ENCODE measurements around the gene ARGLU1.

ARGLU1 gene

GRCh38 chr13:106587787-106588186, 19.9 kb upstream of the ARGLU1 start:
- DNase-seq = no peak

GRCh38 chr13:106586648-106587166, 18.8 kb upstream of the ARGLU1 start:
- no peak for DNase-seq

GRCh38 chr13:106581225-106581624, 13.3 kb upstream of the ARGLU1 start:
- DNase-seq = no peak

- no peak for DNase-seq
These were observed 8.0 kb upstream of the ARGLU1 start for GRCh38 chr13:106575896-106576295.

GRCh38 chr13:106573868-106574267, 5.9 kb upstream of the ARGLU1 start:
- DNase-seq = no peak

GRCh38 chr13:106573284-106573846, 5.4 kb upstream of the ARGLU1 start:
- no peak for DNase-seq

- peak in 15 of 51 donors; percentile 3 to 44 (median 12) for DNase-seq
These were observed 2.4 kb upstream of the ARGLU1 start for GRCh38 chr13:106570299-106570852.

- DNase-seq = no peak
These were observed 1.5 kb upstream of the ARGLU1 start for GRCh38 chr13:106569233-106570095.

- DNase-seq = no peak
These were observed 514 bp upstream of the ARGLU1 start for GRCh38 chr13:106568299-106569003.

- peak in 34 of 51 donors; percentile 14 to 73 (median 38) for DNase-seq
These were observed 1.1 kb downstream of the ARGLU1 start for GRCh38 chr13:106566641-106567473.

GRCh38 chr13:106565127-106565775, 2.7 kb downstream of the ARGLU1 start:
- no peak for DNase-seq

GRCh38 chr13:106562301-106562700, 5.6 kb downstream of the ARGLU1 start:
- DNase-seq = no peak

GRCh38 chr13:106561551-106562170, 6.3 kb downstream of the ARGLU1 start:
- DNase-seq = peak in 5 of 51 donors; percentile 1 to 15 (median 4)

GRCh38 chr13:106560821-106561220, 7.1 kb downstream of the ARGLU1 start:
- DNase-seq = no peak

- no peak for DNase-seq
These were observed 9.4 kb downstream of the ARGLU1 start for GRCh38 chr13:106558527-106558926.

GRCh38 chr13:106555631-106556328, 12.2 kb downstream of the ARGLU1 start:
- DNase-seq = no peak

- no peak for DNase-seq
These were observed 16.2 kb downstream of the ARGLU1 start for GRCh38 chr13:106551751-106552150.

GRCh38 chr13:106551350-106551749, 16.6 kb downstream of the ARGLU1 start:
- DNase-seq = no peak

GRCh38 chr13:106550570-106551135, 17.3 kb downstream of the ARGLU1 start:
- DNase-seq = no peak
